ENCODE measurements around the gene SH3BGRL.

SH3BGRL gene

DNA sequence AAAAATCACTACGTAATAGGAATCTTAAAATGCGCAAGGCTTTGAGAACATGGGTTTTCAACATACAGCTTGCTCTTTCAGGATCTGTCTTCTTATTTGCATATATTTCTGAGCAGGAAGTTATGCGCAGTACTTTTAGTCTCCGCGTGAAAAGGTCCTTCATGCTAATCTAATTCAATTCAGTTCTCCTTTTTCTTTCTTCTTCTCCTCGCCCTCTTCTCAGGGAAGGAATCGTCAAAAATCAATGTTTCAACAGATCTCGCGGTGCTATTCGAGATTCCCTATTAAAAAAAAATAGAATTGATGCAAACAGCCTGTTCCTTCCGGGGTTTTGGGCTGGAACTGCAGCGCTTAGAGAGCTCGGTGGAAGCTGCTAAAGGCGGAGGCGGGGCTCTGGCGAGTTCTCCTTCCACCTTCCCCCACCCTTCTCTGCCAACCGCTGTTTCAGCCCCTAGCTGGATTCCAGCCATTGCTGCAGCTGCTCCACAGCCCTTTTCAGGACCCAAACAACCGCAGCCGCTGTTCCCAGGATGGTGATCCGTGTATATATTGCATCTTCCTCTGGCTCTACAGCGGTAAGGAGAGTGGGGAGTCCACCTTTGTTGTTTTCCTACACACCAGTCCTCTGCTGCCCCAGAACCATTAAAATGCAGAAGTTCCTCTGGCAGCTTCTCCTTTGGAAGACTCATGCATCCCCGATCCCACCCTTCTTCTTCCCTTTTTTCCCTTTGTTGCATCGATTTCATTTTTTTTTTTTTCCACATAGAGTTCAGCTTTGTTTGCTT, at the start of gene SH3BGRL, which contains the start of gene HMGN5:
Gene SH3BGRL, plus strand, starts transcription at position 432 of the 785 bp plus-strand sequence. Its CDS starts 99 bp downstream, at position 531.
Gene HMGN5, minus strand, starts transcription at position 243 of the 785 bp plus-strand sequence. CDS start 80,364 bp downstream, outside the sequence.
- peak; percentile 42 for DNase-seq (ENCODE audit: low read depth)

DNA sequence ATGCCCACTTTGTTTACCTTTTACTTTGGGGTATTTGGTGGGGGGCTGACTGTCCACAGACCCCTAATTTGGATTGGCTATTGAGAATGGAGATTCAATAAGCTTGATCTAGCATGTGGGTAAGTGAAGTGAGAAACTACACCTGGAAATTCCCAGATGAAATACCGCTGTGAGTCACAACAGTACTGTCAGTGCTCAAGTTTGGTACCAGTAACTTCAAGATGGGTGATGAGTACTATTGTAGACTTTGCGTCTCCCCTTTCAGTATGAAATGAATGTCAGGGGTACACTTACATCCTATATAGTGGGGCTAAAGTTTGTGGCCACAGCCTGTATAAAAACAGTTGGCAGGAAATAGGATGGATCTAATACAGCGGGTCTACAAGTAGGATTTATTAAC, 33.5 kb upstream of the SH3BGRL start:
- no peak for DNase-seq (ENCODE audit: low read depth)

DNA sequence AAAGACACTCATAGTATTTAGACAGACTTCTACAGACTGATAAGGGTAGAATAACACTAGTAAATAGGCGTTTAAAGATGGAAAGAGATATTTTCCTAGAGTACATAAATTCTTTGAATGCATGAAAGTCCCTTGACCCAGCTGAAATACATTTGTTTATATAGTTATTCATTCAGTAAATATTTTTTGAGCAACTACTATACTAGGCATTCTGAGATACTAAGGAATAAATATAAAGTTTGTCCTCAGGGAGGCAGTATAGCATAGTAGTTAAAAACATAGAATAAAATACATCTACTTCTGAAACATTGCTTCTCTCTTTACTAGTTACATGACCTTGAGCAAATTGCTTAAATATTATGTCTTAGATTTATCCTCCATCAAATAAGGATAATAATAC, 27.6 kb upstream of the SH3BGRL start:
- no peak for DNase-seq (ENCODE audit: low read depth)

DNA sequence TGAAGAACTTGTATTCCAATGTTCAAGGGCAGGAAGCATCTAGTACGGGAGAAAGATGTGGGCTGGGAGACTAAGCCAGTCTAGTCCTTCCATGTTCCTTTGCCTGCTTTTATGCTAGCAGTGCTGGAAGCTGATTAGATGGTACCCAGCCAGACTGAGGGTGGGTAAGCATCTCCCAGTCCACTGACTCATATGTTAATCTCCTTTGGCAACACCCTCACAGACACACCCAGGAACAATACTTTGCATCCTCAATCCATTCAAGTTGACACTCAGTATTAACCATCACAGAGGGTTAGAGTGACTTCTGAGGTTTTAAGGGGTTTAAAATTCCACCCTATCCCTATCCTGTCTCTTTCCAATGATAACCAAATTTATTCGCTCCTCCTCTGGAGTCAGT, 6.6 kb upstream of the SH3BGRL start:
- DNase-seq (ENCODE audit: low read depth) = no peak

DNA sequence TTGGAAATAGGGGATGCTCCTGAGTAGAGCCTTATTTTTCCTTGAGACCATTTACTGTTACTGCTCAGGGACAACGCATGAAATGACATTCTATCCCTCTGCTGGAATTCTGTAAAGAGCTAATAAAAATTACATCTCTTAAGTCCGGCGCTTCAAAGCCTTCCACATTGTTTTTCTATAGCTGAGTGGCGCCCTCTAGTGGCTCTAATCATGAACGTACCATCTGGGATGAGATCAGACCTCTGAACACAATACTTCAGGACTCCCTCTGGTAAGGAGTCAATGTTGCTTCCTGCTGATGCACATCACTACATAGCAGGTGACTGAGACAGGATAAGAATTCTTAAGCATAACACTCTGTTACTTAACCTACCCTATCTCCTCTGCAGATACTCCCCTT, 6.2 kb upstream of the SH3BGRL start:
- DNase-seq (ENCODE audit: low read depth) = peak; percentile 26

DNA sequence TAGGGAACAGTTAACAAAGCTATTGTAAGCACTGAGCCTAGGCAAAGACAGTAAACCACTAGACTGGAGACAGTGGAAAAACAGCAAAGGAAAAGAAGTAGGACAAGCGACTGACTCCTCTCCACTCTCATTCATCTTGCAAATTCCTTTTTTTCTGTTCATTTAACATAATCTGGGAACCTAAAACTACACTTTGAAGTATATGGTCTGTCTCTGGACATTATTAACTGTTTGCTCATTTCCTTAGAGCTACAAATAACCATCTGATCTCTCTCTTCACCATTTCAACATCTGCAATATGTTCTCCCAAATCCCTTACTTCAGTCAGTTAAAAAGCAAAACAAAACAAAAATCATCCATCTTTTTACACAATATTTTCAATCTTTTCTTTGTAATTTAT, 831 bp upstream of the SH3BGRL start:
- DNase-seq (ENCODE audit: low read depth) = no peak

DNA sequence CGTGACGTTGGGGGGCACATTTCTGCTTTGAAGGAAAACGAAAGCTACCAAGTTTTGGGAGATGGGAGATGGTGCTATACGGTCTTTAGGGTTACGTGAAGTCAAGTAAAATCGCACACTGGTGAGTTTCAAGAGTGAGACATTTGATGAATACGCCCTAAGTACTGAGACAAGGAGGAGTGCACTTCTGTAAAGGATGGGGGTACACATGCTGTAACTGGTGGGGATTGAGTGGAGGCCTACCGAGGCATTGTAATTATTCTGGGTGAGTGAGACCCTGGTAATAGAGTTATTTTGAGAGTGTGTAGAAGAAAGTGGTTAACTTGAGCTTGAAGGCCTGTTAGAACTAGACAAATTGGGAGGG, 536 bp downstream of the SH3BGRL start:
- no peak for DNase-seq (ENCODE audit: low read depth)

DNA sequence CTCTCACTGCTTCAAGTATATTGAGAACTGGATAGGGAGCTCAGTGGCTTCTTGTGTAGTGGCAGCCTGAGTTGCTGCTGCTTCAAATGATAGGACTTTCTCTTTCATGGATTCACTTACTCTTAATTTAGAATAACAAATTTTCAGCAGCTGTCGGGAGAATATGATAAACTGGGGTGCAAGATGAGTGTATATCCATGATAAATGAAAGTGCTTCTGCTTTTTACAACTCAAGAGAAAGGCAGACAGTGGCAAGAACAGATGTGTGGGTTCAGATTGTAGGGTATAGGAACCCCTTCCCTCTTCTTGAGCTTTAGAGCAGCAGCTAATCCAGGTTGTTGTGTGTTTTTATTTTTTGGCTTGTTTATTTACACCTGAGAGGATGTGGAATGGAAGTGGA, 1.0 kb downstream of the SH3BGRL start:
- no peak for DNase-seq (ENCODE audit: low read depth)

DNA sequence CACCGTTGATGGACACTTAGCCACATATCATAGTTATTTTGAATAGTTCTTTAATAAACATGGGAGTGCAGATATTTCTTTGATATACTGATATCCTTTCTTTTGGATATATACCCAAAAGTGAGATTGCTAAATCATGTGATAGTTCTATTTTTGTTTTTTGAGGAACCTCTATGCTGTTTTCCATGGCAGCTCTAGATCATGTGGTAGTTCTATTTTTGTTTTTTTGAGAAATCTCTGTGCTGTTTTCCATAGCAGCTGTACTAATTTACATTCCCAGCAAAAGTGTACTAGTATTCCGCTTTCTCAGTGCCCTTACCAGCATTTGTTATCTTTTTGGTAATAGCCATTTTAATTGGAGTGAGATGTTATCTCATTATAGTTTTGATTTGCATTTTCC, 3.6 kb downstream of the SH3BGRL start:
- DNase-seq (ENCODE audit: low read depth) = no peak

DNA sequence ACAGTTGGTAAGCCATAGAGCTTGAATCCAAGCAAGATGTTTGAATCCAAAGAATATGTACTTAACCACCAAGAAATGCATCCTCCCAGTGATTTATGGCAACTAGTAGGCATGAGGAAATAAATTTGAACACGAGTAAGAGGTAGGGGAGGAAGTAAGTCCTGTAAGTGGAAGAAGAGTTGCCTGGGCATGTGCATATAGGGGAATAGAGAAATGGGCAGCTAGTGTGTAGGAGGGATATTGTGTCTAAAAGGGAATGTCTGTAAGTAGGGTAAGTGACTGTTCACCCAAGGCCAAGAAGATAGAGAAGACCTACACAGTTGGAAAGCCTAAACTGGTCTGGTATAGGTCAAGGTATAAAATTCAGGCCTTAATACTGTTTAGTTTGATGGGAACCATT, 4.6 kb downstream of the SH3BGRL start:
- DNase-seq (ENCODE audit: low read depth) = no peak

DNA sequence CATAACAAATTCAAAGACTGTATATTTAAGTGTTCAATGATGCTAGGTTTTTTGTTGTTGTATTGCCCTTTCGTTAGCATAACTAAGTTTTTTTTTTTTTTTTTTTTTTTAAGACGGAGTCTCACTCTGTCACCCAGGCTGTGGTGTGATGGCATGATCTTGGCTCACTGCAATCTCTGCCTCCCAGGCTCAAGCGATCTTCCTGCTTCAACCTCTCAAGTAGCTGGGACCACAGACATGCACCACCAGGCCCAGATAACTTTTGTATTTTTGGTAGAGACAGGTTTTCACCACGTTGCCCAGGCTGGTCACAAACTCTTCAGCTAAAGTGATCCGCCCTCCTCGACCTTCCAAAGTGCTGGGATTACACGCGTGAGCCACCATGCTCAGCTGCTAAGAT, 7.0 kb downstream of the SH3BGRL start:
- no peak for DNase-seq (ENCODE audit: low read depth)

DNA sequence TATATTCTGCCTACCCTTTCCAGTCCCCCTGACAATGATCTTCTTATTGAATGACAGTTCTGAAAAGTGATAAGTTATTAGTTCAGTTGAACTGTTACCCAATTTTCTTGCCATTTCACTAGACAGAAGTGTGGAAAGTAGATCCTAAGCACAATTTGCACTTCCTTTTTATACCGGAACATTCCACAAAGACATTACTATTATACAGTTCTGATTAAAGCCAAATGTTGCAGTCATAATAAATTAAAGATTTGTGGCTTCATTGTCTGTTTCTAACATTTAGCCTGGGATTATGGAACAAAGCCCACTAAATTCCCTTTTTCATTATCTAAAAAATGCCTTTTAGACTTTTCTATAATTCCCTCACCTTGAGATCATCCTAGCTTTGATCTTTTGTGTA, 13.8 kb downstream of the SH3BGRL start:
- DNase-seq (ENCODE audit: low read depth) = no peak

DNA sequence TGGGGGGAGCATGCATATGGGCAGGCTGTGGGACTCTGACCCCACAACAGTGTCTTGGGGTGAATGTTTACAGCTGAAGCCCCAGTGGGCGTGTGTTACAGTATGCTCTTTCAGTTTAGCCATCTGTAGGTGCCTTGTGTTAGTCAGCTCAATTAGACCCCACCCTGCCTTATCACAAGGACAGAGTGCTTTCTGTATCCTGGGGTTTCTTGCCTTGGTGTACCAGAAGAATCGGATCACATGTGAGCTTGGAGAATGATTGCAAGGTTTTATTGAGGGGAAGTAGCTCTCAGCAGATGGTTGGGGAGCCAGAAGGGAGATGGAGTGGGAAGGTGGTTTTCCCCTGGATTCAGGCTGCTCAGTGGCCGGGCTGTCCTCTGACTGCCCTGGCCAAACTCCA, 27.3 kb downstream of the SH3BGRL start:
- DNase-seq (ENCODE audit: low read depth) = no peak

DNA sequence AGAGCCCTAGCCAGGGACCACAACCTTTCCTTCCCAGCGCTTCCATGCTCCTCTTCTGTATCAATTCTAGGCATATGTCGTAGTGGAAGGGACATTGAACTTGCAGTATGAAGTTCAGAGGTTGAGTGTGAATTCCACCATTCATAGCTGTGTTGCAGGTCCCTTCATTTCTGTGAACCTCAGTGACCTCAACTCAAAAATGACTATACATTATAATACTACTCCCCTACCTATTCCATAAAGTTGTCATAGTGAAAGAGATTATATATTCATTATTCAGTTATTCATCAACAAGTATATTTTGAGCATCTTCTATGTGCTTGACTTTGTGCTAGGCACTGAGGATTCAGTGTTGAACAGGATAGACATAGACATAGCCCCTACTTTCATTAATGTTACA, 28.0 kb downstream of the SH3BGRL start:
- DNase-seq (ENCODE audit: low read depth) = no peak

DNA sequence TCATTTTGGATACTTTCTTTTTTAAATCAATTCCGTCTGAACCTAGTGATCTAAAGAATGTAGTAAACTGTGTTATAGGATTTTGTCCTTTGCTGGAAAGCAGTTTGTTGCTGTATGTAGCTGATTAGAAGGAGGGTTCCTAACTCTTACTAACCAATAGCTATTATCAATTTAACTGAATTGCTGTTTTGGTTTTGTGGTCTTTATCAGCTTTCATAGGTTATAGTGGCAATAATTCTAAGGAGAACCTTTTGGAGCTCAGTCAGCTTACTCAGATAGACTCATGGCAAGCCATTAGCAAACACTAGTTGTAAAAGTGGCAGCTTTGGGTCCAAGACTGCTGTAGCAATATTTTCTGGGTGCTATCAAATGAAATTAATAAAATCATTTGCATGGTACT, 29.6 kb downstream of the SH3BGRL start:
- no peak for DNase-seq (ENCODE audit: low read depth)

DNA sequence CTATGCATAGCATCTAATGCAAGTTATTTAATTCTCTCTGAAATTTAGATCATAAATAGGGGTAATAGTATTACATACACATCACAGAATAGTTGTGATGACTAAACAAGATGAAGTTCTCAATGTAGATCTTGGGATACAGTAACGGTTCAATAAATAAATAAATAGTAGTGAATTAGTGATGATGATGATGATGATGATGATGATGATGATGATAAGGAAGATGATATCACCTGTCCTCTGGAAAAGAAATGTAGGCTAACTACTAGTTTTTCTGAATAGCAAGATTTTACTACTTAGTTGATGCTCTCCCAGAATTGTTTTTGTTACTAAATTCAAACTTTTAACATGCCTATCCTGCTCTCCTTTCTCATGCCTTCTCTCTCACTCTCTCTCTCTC, 30.3 kb downstream of the SH3BGRL start:
- no peak for DNase-seq (ENCODE audit: low read depth)

DNA sequence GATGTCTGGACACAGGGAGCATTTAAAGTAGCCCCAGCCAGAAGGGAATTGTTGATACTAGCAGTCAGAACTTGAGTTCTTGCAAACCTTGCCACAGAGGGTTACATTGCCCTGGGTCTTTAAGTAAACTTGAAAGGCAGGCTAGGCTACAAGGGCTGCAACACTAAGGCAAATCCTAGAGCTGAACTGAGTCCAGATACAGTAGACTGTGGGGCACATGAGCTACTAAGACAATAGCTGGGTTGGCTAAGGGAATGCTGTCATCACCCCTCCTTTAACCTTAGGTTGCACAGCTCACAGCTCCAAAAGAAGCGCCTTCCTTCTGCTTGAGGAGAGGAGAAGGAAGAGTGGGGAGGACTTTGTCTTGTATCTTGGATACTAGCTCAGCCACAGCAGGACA, 35.6 kb downstream of the SH3BGRL start:
- DNase-seq (ENCODE audit: low read depth) = no peak

DNA sequence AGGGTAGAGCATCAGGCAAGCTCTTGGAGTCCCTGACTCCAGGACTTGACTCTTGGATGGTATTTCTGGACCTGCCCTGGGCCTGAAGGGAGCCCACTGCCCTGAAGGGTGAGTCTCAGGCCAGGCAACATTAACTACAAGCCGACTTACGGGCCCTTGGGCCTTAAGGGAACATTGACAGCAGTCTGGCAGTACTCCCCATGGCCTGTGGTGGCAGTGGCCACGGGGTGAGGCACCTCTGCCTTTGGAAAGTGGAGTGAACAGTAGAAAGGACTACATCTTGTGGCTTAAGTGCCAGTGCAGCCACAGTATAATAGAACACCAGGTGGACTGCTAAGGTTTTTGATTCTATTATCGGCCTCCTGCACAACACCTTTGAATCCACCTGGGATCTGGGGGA, 36.3 kb downstream of the SH3BGRL start:
- no peak for DNase-seq (ENCODE audit: low read depth)

DNA sequence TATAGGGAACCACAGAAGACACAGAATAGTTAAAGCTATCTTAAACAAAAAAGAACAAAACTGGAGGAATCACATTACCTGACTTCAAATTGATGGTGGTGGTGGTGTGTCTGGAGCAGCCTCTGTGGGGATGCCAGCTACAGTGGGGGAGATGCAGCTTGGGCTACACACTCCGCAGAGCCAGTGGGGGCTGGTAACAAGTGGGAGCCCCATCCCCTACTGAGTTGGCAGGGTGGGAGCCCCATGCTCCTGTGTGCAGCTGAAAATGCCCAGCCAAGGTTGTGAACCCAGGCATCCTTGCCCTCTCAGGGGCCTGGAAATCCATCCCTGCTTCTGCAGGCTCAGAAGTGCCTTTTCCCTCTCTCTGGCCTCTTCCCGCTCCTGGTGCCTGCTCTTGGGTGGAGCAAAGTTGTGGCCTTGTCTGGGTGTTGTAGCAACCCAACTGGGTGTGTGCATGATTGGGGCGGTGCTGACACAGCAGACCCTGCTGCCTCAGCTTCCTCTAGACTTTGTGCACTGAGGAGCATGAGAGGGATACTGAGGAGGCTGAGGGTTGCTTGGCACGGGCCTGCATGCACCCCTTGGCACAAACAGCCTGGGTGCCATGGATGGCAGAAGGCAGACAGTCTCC, 38.9 kb downstream of the SH3BGRL start:
- no peak for DNase-seq (ENCODE audit: low read depth)

DNA sequence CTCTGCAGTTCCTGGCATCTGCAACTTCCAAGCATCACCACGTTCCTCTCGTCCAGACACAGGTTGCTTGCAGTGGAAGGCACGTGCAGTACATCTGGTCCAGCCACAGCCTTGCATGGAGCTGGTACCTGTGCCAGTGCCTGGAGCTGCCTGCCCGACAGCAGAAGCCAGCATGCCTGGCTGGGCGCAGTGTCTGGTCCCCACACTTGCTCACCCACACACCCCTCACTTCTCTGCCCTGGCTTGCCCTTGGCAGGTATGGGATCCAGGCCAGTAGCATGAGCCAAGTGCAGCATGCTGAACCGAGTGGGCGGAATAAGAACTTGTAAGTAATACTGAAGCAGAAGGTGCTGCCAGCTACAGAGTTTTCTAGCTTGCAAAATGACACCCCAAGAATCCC, 39.9 kb downstream of the SH3BGRL start:
- DNase-seq (ENCODE audit: low read depth) = no peak

DNA sequence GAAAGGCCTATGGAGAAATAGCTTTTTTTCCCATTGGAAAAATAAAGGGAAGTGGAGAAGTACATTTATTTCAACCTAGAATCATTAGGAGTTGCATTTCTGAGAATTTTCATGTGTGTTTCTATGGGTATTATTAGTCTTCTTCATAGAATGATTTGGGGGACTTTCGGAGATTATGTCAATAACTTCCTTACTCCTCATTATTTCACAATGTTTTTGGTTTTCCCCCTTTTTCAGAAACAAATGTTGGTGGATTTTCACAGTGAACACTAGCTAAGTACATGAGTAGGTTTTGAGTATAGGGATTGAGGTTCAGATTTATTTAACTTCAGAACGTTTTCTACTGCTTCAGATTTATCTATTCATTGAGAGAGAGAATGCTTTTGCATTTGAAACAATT, 54.0 kb downstream of the SH3BGRL start:
- DNase-seq (ENCODE audit: low read depth) = no peak

DNA sequence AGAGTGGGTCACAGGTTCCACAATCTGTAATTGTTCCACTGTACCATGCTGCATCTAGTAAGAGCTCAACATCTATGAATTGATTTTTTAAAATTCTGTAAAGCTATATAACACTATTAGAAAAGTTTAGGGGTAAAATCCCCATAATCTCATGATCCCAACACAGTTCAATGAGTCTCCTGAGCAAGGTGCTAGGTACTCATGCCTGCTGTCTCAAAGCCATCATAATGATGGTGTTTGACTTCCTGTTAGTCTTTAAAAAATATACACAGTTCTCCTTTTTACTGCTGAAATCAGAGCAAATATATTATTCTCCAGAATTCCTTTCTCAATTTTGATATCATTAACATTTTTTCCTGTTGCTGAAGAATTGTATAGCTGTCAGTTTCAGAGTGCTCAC, 55.9 kb downstream of the SH3BGRL start:
- DNase-seq (ENCODE audit: low read depth) = no peak

DNA sequence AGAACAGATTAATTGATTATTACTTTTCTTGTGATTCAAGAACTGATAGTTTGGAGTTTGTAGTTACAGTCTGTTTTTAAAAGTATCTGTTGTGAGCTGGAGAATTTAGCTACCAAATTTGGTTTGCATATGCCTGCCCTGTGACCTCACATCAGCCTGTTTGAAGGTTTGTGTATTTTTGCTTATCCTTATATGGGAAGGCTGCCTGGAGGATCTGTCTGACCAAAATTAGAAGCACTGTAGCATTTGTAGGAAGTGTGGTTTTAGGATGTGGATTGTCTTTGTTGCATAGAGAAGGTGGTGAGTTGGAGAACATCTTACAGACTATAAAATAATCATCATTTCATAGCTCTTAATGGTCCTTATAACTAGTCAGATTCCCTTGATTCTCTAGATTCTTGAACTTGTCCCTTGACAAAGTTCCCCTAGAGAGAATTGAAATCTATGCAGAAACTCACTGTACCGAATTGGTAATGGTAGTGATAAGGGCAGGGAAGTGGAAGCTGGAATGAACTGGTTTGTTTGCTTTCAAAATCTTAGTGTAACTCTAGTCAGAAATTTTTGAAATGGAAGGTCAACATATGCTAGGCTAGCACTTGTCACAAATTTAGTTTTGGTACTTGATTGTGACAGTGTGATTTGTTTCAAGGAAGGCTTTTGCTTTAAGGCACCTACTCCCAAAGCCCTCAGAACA, 57.3 kb downstream of the SH3BGRL start:
- no peak for DNase-seq (ENCODE audit: low read depth)
